ENCODE data around the gene COPS9. TPM values are rescaled to one million over a fixed set of nuclear protein-coding genes. Genes with fewer than 3 reads are reported as not detected.

The COPS9 gene
- total and polyA plus RNA-seq, 2 experiments from 2014 or later = 91.7 to 629 TPM

GRCh38 chr2:240106765-240107476 is 29.2 kb downstream of the COPS9 start (continued):
- TF ChIP-seq NANOG (IDR thresholded peaks at IDR 0.05; ENCODE audit: borderline replicate concordance) (no peak), ZNF114 (CRISPR knock-in tag; IDR thresholded peaks at IDR 0.05) (no peak), CTCF (conservative IDR thresholded peaks at IDR 0.05; ENCODE audit: low read depth in 2 of 2) (no peak)

GRCh38 chr2:240105982-240106381 is 30.1 kb downstream of the COPS9 start:
- no peaks in the 10 kb centered on the region; the same call in 2 of the 3 replicates for H3K36me3 Mint-ChIP-seq (ENCODE audit: low read depth)
- TF ChIP-seq EZH2phosphoT487 (IDR thresholded peaks at IDR 0.05; ENCODE audit: unreplicated experiment) (no peak), REST (IDR thresholded peaks at IDR 0.05; ENCODE audit: unreplicated experiment) (no peak), POLR2AphosphoS5 (IDR thresholded peaks at IDR 0.05; ENCODE audit: low read depth) (no peak), JUNB (IDR thresholded peaks at IDR 0.05; ENCODE audit: unreplicated experiment) (no peak), ZNF331 (CRISPR knock-in tag; IDR thresholded peaks at IDR 0.05; ENCODE audit: low read depth) (no peak), EZH2 (IDR thresholded peaks at IDR 0.05; ENCODE audit: low read depth, unreplicated experiment) (no peak), ZNF462 (CRISPR knock-in tag; IDR thresholded peaks at IDR 0.05) (no peak), CTCF (conservative IDR thresholded peaks at IDR 0.05; ENCODE audit: low read depth in 2 of 2) (no peak), NANOG (IDR thresholded peaks at IDR 0.05; ENCODE audit: borderline replicate concordance) (no peak), ZNF114 (CRISPR knock-in tag; IDR thresholded peaks at IDR 0.05) (no peak)

More at GRCh38 chr2:240105982-240106381, 30.1 kb downstream of the COPS9 start:
- Histone ChIP-seq H3K4me3 (no peak overlapping the region), H3K36me3 (ENCODE audit: insufficient read depth) (no peaks in the 10 kb centered on the region), H2AFZ (no peak overlapping the region), H4K20me1 (replicated peaks; ENCODE audit: insufficient read depth) (no peaks in the 10 kb centered on the region; the same call in 1 of the 2 replicates), H3F3A (replicated peaks; ENCODE audit: low read depth) (no peaks in the 10 kb centered on the region), H3K27ac (ENCODE audit: low read depth) (no peak overlapping the region), H3K79me2 (replicated peaks; ENCODE audit: insufficient read depth) (no peaks in the 10 kb centered on the region), H3K27me3 (ENCODE audit: insufficient read depth) (no peaks in the 10 kb centered on the region), H3K9me2 (ENCODE audit: insufficient read depth) (peaks cover 8% of the 10 kb centered on the region; the same call in 1 of the 2 replicates), H3K4me1 (ENCODE audit: insufficient read depth) (no peaks in the 10 kb centered on the region), H3K4me2 (no peak overlapping the region)
- Mint-ChIP-seq H3K27me3 (ENCODE audit: insufficient read depth, low read depth, poor library complexity) (peaks cover 6% of the 10 kb centered on the region), H3K4me3 (no peak overlapping the region), H3K9me3 (peaks cover 3% of the 10 kb centered on the region; the same call in 2 of the 3 replicates), H3K4me1 (no peaks in the 10 kb centered on the region), H3K27ac (no peak overlapping the region)
- DNase-seq (ENCODE audit: low spot score) = no peak
- no peak for ATAC-seq

All from GM23338 (cell line).